ENCODE measurements around the gene RETNLB. TPM values are rescaled to one million over a fixed set of nuclear protein-coding genes. Genes with fewer than 3 reads are reported as not detected.

Gene RETNLB
- total and polyA plus RNA-seq, 2 of the 13 experiments (the other 11 are each of a cell fraction or from before 2014, with no cell fraction given), result not detected

- no peak for TF ChIP-seq ZNF784 (CRISPR knock-in tag; IDR thresholded peaks at IDR 0.05; ENCODE audit: borderline replicate concordance)
- no peak for TF ChIP-seq MTA1 (CRISPR knock-in tag; IDR thresholded peaks at IDR 0.05; ENCODE audit: borderline replicate concordance)
- no peak for TF ChIP-seq TBX3 (IDR thresholded peaks at IDR 0.05; ENCODE audit: borderline replicate concordance)
These were observed 28.3 kb downstream of the RETNLB start (continued) for GRCh38 chr3:108728934-108729333.

GRCh38 chr3:108728105-108728504 is 29.1 kb downstream of the RETNLB start:
- Histone ChIP-seq H3K4me1 (ENCODE audit: insufficient read depth, low read length) (no peaks in the 10 kb centered on the region), H3K27ac (ENCODE audit: extremely low read length, insufficient read depth, low read length) (no peak overlapping the region), H2AFZ (ENCODE audit: low read length) (no peak overlapping the region), H3K27me3 (ENCODE audit: control insufficient read depth in 1 of 2, insufficient read depth in 2 of 2, low read length in 2 of 2) (no peaks in the 10 kb centered on the region), H3K9me3 (ENCODE audit: low read length) (no peaks in the 10 kb centered on the region), H3K36me3 (replicated peaks in 1 of 2; ENCODE audit: control insufficient read depth in 1 of 2, insufficient read depth in 2 of 2, low read length in 2 of 2) (no peaks in the 10 kb centered on the region), H3K4me3 (replicated peaks in 1 of 3; ENCODE audit: insufficient read depth in 1 of 3, low read depth in 2 of 3, low read length in 3 of 3) (no peak overlapping the region), H3K4me2 (ENCODE audit: low read depth, low read length) (no peak overlapping the region), H3K9ac (ENCODE audit: insufficient read depth, low read depth, low read length) (no peak overlapping the region), H3K79me2 (ENCODE audit: insufficient read depth, low read length) (no peaks in the 10 kb centered on the region), H4K20me1 (ENCODE audit: insufficient read depth, low read length) (no peaks in the 10 kb centered on the region)
- no TSS peak for BruUV-seq (replicated peaks)
- ChIA-PET CTCF (ENCODE audit: low intra/inter-chr PET ratio, low total read pairs) (no interaction called here), POLR2A (no interaction called here)
- in situ Hi-C loops (cut with HindIII; ENCODE audit: extremely low pct_ligation_motif_present, low pct_unique_long_range_greater_than_20kb) (no loop called here), intact Hi-C loops (cut with micrococcal nuclease; ENCODE audit: unreplicated experiment) (no loop called here)
- ATAC-seq (no peak), FAIRE-seq (no peak), DNase-seq (ENCODE audit: low spot score) (no peak)
- TF ChIP-seq NFAT5 (CRISPR knock-in tag; IDR thresholded peaks at IDR 0.05) (no peak), ZNF441 (CRISPR knock-in tag; IDR thresholded peaks at IDR 0.05; ENCODE audit: borderline replicate concordance) (no peak), MTERF4 (CRISPR knock-in tag; IDR thresholded peaks at IDR 0.05) (no peak), PHB2 (IDR thresholded peaks at IDR 0.05; ENCODE audit: partially characterized antibody) (no peak), TCF7 (IDR thresholded peaks at IDR 0.05; ENCODE audit: low read depth) (no peak)

Data from HepG2 (cell line).